HepG2 (cell line): ENCODE results near the gene PYGL. TPM values are rescaled to one million over a fixed set of nuclear protein-coding genes. Genes with fewer than 3 reads are reported as not detected.

Experiments used
- ATAC-seq: fragments of 200-7000 bp; cut with Tn5 transposase; 3 replicates; pipeline ENCODE4 v1.9.1; 2020; ENCODE audit warnings: mild to moderate bottlenecking, moderate library complexity
- BruUV-seq: library from RNA; stranded (reverse); fragments of 400-500 nt; replicated peaks from 2 replicates; lab custom pipeline; 2021; lab: Mats Ljungman, UMichigan
- CTCF ChIA-PET: fragments of 300-600 bp; formaldehyde crosslinking; extraction: SDS; loops from one replicate; lab custom pipeline; 2021; ENCODE audit warnings: low total read pairs, inconsistent platforms, low intra/inter-chr PET ratio; lab: Yijun Ruan, JAX
- POLR2A ChIA-PET: fragments of 350-600 bp; sonication (Branson Sonifier 250); formaldehyde crosslinking; loops from one replicate; lab custom pipeline; 2020; ENCODE audit warnings: antibody characterized with exemption, inconsistent platforms; lab: Yijun Ruan, JAX
- DNase-seq: peaks from one replicate; pipeline ENCODE4 v3.0.0-alpha.2; 2015; ENCODE audit warnings: low spot score
- FAIRE-seq: peaks from 3 replicates; lab custom pipeline; 2011; peaks lifted over from hg19 to GRCh38; lab: Jason Lieb, UNC
- H2AFZ ChIP-seq: one replicate; pipeline ENCODE4 v1.6.1; 2011; ENCODE audit warnings: low read length, inconsistent platforms
- H3K27ac ChIP-seq: fragments of 300-600 bp; 3 replicates; pipeline ENCODE4 v1.8.0; 2011; ENCODE audit warnings: mixed run types, mild to moderate bottlenecking, mixed read lengths, low read length, inconsistent platforms; ENCODE audit not compliant: insufficient read depth; ENCODE audit errors: extremely low read length
- H3K27me3 ChIP-seq, 2 experiments: fragments of 200-600 bp in 1 of 2; 2 replicates in 1 of 2; 3 replicates in 1 of 2; pipeline versions ENCODE4 v1.6.0 to v1.8.0; 2011; ENCODE audit warnings: low read length in 2 of 2, mild to moderate bottlenecking in 2 of 2, moderate library complexity in 2 of 2, inconsistent platforms in 1 of 2; ENCODE audit not compliant: insufficient read depth in 2 of 2, control insufficient read depth in 1 of 2
- H3K36me3 ChIP-seq, 2 experiments: fragments of 200-600 bp in 1 of 2; replicated peaks in 1 of 2; 2 replicates in 1 of 2; 3 replicates in 1 of 2; pipeline versions ENCODE4 v1.5.1 to v1.8.0; 2011; ENCODE audit warnings: low read length in 2 of 2, inconsistent platforms in 1 of 2; ENCODE audit not compliant: insufficient read depth in 2 of 2, control insufficient read depth in 1 of 2
- H3K4me1 ChIP-seq: 2 replicates; pipeline ENCODE4 v1.5.1; 2012; ENCODE audit warnings: low read length, inconsistent platforms; ENCODE audit not compliant: insufficient read depth
- H3K4me2 ChIP-seq: 2 replicates; pipeline ENCODE4 v1.6.0; 2011; ENCODE audit warnings: low read depth, low read length, inconsistent platforms
- H3K4me3 ChIP-seq, 3 experiments: fragments of 200-600 bp in 1 of 3; sonication (generic), shearing (Covaris generic) in 1 of 3; replicated peaks in 1 of 3; 2 replicates each; pipeline ENCODE4 v1.5.1; 2011 to 2016; ENCODE audit warnings: low read length in 3 of 3, inconsistent platforms in 2 of 3, low read depth in 2 of 3, mild to moderate bottlenecking in 2 of 3, control low read depth in 1 of 3, mixed read lengths in 1 of 3; ENCODE audit not compliant: insufficient read depth in 1 of 3
- H3K79me2 ChIP-seq: one replicate; pipeline ENCODE4 v1.6.1; 2011; ENCODE audit warnings: low read length, inconsistent platforms; ENCODE audit not compliant: insufficient read depth
- H3K9ac ChIP-seq: 2 replicates; pipeline ENCODE4 v1.6.0; 2011; ENCODE audit warnings: mild to moderate bottlenecking, low read depth, low read length, inconsistent platforms; ENCODE audit not compliant: insufficient read depth
- H3K9me3 ChIP-seq: 2 replicates; pipeline ENCODE4 v1.5.1; 2012; ENCODE audit warnings: mild to moderate bottlenecking, low read length
- H4K20me1 ChIP-seq: 2 replicates; pipeline ENCODE4 v1.6.0; 2011; ENCODE audit warnings: inconsistent platforms, mild to moderate bottlenecking, low read length, moderate library complexity; ENCODE audit not compliant: insufficient read depth
- FOXO1 ChIP-seq: sonication (generic); formaldehyde crosslinking; IDR thresholded peaks from 2 replicates; pipeline ENCODE4 v1.4.0; 2020; ENCODE audit warnings: missing genetic modification reagents
- MXD3 ChIP-seq: IDR thresholded peaks from 2 replicates; pipeline ENCODE4 v1.6.1; 2016; ENCODE audit warnings: mild to moderate bottlenecking, missing biosample characterization, missing genetic modification reagents
- PHF20 ChIP-seq: sonication (generic); formaldehyde crosslinking; IDR thresholded peaks from 2 replicates; pipeline ENCODE4 v1.5.0; 2020; ENCODE audit warnings: mild to moderate bottlenecking, missing genetic modification reagents
- RARG ChIP-seq: sonication (generic); formaldehyde crosslinking; IDR thresholded peaks from 2 replicates; pipeline ENCODE4 v1.4.0; 2020; ENCODE audit warnings: low read depth, mild to moderate bottlenecking, missing genetic modification reagents
- SAP130 ChIP-seq: IDR thresholded peaks from 2 replicates; pipeline ENCODE4 v1.6.1; 2016; ENCODE audit warnings: low read depth
- ZNF564 ChIP-seq: sonication (generic); formaldehyde crosslinking; IDR thresholded peaks from 2 replicates; pipeline ENCODE4 v1.8.1; 2023; ENCODE audit warnings: mild to moderate bottlenecking, missing genetic modification reagents
- ZNF879 ChIP-seq: sonication (generic); formaldehyde crosslinking; IDR thresholded peaks from 2 replicates; pipeline ENCODE4 v1.8.1; 2023; ENCODE audit warnings: missing genetic modification reagents
- WGBS: methylation state at CpG from one replicate; pipeline ENCODE4 v1.1.6; 2017; ENCODE audit warnings: low lambda C conversion rate; 5-methylcytosine and 5-hydroxymethylcytosine counted together
- in situ Hi-C: cut with HindIII; loops from 2 replicates; pipeline ENCODE4 v1.10.0; 2017; ENCODE audit warnings: low pct_unique_long_range_greater_than_20kb; ENCODE audit not compliant: extremely low pct_ligation_motif_present
- intact Hi-C: fragments of 100-400 bp; cut with micrococcal nuclease; formaldehyde crosslinking; loops from one replicate; pipeline ENCODE4 v1.10.0; 2022; ENCODE audit not compliant: unreplicated experiment
- polyA plus RNA-seq, 8 experiments: library from polyadenylated mRNA; depleted of rRNA in 3 of 8; stranded (reverse) in 7 of 8; unstranded in 1 of 8; fragments of >200 nt; fragmentation: Illumina TruSeq in 4 of 8; extraction: Trizol in 4 of 8; gene quantifications; 2 replicates each; pipeline versions ENCODE4 v1.2.1 to v1.2.3, GENCODE V29; 2011 to 2016; ENCODE audit warnings: low read depth in 4 of 8, missing spikeins in 1 of 8, mixed read lengths in 1 of 8; ENCODE audit not compliant: insufficient read depth in 1 of 8
- total RNA-seq, 5 experiments: library from RNA; depleted of rRNA; stranded (reverse); fragments of >200 nt; fragmentation: Illumina TruSeq; extraction: Trizol; gene quantifications; 2 replicates each; pipeline ENCODE4 v1.2.3, GENCODE V29; 2016; ENCODE audit warnings: low read depth in 1 of 5

Gene PYGL
- total and polyA plus RNA-seq, 2 of the 13 experiments (the other 11 are each of a cell fraction or from before 2014, with no cell fraction given), result 98.4 to 110 TPM

DNA sequence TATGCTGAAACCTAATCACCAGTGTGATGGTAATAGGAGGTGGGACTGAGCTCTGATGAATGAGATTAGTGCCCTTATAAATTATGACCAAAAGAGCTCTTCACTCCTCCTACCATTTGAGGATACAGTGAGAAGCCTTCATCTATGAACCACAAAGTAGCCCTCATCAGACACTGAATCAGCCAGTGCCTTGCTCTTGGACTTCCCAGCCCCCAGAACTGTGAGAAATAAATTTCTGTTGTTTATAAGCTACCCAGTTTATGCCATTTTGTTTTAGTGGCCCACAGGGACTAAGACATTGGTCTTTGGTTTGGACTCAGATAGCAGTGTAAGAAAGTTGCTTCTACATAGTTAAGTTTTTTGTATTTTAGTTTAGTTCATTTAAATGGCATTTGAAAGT is 39.6 kb downstream of the PYGL start:
- no TSS peak for BruUV-seq
- Histone ChIP-seq H2AFZ (no peak overlapping the region), H4K20me1 (no peaks in the 10 kb centered on the region), H3K36me3 (peaks cover 11 to 44% of the 10 kb centered on the region in 2 experiments), H3K27ac (no peak overlapping the region), H3K4me1 (peaks cover 15% of the 10 kb centered on the region), H3K4me2 (no peak overlapping the region), H3K9ac (no peak overlapping the region), H3K79me2 (no peaks in the 10 kb centered on the region)
- intact Hi-C loops (no loop called here), in situ Hi-C loops (no loop called here)
- CTCF ChIA-PET, result no interaction called here
- no peak for ATAC-seq
- no peak for TF ChIP-seq PHF20 (CRISPR knock-in tag)
- no peak for TF ChIP-seq SAP130 (CRISPR knock-in tag)
- no peak for TF ChIP-seq RARG (CRISPR knock-in tag)
- TF ChIP-seq ZNF564 (CRISPR knock-in tag), result peak; percentile 98
- TF ChIP-seq MXD3 (CRISPR knock-in tag), result no peak
- TF ChIP-seq FOXO1, result no peak
- TF ChIP-seq, all 625 proteins: peak for 1
- Histone ChIP-seq H3K9me3 (0 out of 2 replicates have a peak, but pooled peaks cover 7% of the 10 kb centered on the region), H3K4me3 (no peak overlapping the region), H3K27me3 (no peaks in the 10 kb centered on the region)
- no peak for FAIRE-seq
- POLR2A ChIA-PET, result interaction anchor here (1.7 kb wide), 1 partner anchor 8 kb away, joined by 3 read pairs; no protein-coding TSS in a partner anchor
- DNase-seq, result no peak

DNA sequence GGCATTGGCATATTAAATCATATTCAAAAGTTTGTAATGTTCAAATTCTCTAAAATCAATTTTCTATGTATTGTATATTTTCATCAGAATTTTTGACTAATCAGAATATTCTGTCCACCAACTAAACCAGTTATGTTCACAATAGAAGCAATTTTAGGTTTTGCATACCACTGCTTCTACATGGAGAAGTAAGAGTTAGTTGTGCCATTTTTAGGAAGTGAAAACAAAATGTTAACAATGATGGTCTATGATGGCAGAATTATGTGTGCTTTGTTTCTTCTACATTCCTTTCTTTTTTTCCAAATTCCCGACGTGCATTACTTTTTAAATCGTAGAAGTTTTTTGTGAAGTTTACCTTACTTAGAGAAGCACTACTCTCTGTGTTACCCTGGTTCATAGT is 42.9 kb downstream of the PYGL start:
- Histone ChIP-seq H3K4me1 (peaks cover 9% of the 10 kb centered on the region), H2AFZ (no peak overlapping the region), H3K27ac (no peak overlapping the region), H3K4me3 (no peak overlapping the region), H3K36me3 (peaks cover 1 to 12% of the 10 kb centered on the region in 2 experiments; a peak in 3 of 5 replicates), H3K79me2 (no peaks in the 10 kb centered on the region), H3K9ac (no peak overlapping the region), H3K9me3 (0 out of 2 replicates have a peak, but pooled peaks cover 7% of the 10 kb centered on the region), H3K4me2 (no peak overlapping the region), H4K20me1 (no peaks in the 10 kb centered on the region), H3K27me3 (no peaks in the 10 kb centered on the region)
- intact Hi-C loops, result no loop called here
- ChIA-PET CTCF (no interaction called here), POLR2A (no interaction called here)
- WGBS, result 97% methylated on average over 3 of the region's 3 CpGs
- no peak for FAIRE-seq
- DNase-seq, result no peak
- in situ Hi-C loops, result no loop called here
- no TSS peak for BruUV-seq
- no peak for ATAC-seq
- no peak for TF ChIP-seq ZNF879
